ENCODE data around the gene PSMB10.
A peak's percentile ranks its signal among the peaks of the same experiment; 100 is the strongest.
"Not testable (repeated sequence)": the region's sequence is repeated elsewhere in the genome, so short reads cannot be mapped to it uniquely, and the experiment has no call there.

The PSMB10 gene

GRCh38 chr16:67924140-67924906 lies 12.3 kb downstream of the PSMB10 start:
- no peak for DNase-seq

- no peak for DNase-seq
Observed at GRCh38 chr16:67923414-67924116, 13.1 kb downstream of the PSMB10 start.

- no peak for DNase-seq
Observed at GRCh38 chr16:67922740-67923139, 13.9 kb downstream of the PSMB10 start.

- no peak for DNase-seq
Observed at GRCh38 chr16:67922221-67922620, 14.4 kb downstream of the PSMB10 start.

- no peak for DNase-seq
Observed at GRCh38 chr16:67919622-67920221, 16.9 kb downstream of the PSMB10 start.

- DNase-seq, result peak; percentile 82
Observed at GRCh38 chr16:67917852-67918236, 18.8 kb downstream of the PSMB10 start.

- DNase-seq, result no peak
Observed at GRCh38 chr16:67917140-67917851, 19.4 kb downstream of the PSMB10 start.

- no peak for DNase-seq
Observed at GRCh38 chr16:67915831-67916723, 20.6 kb downstream of the PSMB10 start.

- not testable (repeated sequence) for DNase-seq
Observed at GRCh38 chr16:67915496-67915769, 21.2 kb downstream of the PSMB10 start.

GRCh38 chr16:67914758-67915495 lies 21.7 kb downstream of the PSMB10 start:
- no peak for DNase-seq

- no peak for DNase-seq
Observed at GRCh38 chr16:67910158-67910557, 26.5 kb downstream of the PSMB10 start.

- no peak for DNase-seq
Observed at GRCh38 chr16:67909056-67909742, 27.5 kb downstream of the PSMB10 start.

GRCh38 chr16:67907397-67908180 lies 29.1 kb downstream of the PSMB10 start:
- no peak for DNase-seq

- DNase-seq, result no peak
Observed at GRCh38 chr16:67902831-67903230, 33.8 kb downstream of the PSMB10 start.

- DNase-seq, result no peak
Observed at GRCh38 chr16:67901734-67902133, 34.9 kb downstream of the PSMB10 start.

GRCh38 chr16:67897231-67897630 lies 39.4 kb downstream of the PSMB10 start:
- no peak for DNase-seq

GRCh38 chr16:67893743-67894399 lies 42.8 kb downstream of the PSMB10 start:
- DNase-seq, result no peak

GRCh38 chr16:67892899-67893742 lies 43.5 kb downstream of the PSMB10 start, which contains the start of gene PSKH1:
Gene PSKH1, plus strand, starts transcription at chr16:67893254. Its CDS starts 15,496 bp downstream, at chr16:67908750.
- peak; percentile 95 for DNase-seq

- DNase-seq, result no peak
Observed at GRCh38 chr16:67892375-67892774, 44.3 kb downstream of the PSMB10 start.

All from HCEC 1CT (cell line).